Measurements from ENCODE around the gene WDR7. TPM values are rescaled to one million over a fixed set of nuclear protein-coding genes. Genes with fewer than 3 reads are reported as not detected.

Gene WDR7
- total and polyA plus RNA-seq, 2 of the 4 experiments (the other 2 are of a cell fraction) = 3.7 to 23.3 TPM

- Histone ChIP-seq H3K4me3 (ENCODE audit: insufficient read depth, low read depth, low read length) (no peak overlapping the region), H3K56ac (ENCODE audit: extremely low read depth, insufficient read depth, low read length) (no peak overlapping the region), H3K14ac (replicated peaks; ENCODE audit: low read depth, low read length) (no peak overlapping the region), H3K9me3 (ENCODE audit: control insufficient read depth, insufficient read depth, low read length) (no peaks in the 10 kb centered on the region), H3K79me1 (ENCODE audit: low read depth in 1 of 2, low read length in 2 of 2) (no peaks in the 10 kb centered on the region), H4K8ac (ENCODE audit: low read depth in 2 of 2, low read length in 2 of 2) (no peak overlapping the region), H2BK20ac (ENCODE audit: low read depth, low read length) (no peak overlapping the region), H3K9ac (ENCODE audit: low read depth, low read length) (no peak overlapping the region), H3K23ac (ENCODE audit: low read depth, low read length) (no peak overlapping the region), H2BK120ac (ENCODE audit: low read depth, low read length) (no peak overlapping the region), H3K36me3 (ENCODE audit: control insufficient read depth, insufficient read depth, low read length) (no peaks in the 10 kb centered on the region), H2BK15ac (ENCODE audit: low read depth, low read length) (no peak overlapping the region), H4K91ac (ENCODE audit: insufficient read depth, low read depth, low read length) (no peak overlapping the region), H3K27me3 (ENCODE audit: control insufficient read depth, insufficient read depth, low read length) (peaks cover 4% of the 10 kb centered on the region), H4K5ac (ENCODE audit: low read depth, low read length) (no peak overlapping the region), H3K4me2 (ENCODE audit: low read depth, low read length) (no peak overlapping the region), H2AK9ac (replicated peaks; ENCODE audit: low read depth, low read length, poor library complexity) (no peak overlapping the region), H2BK5ac (ENCODE audit: low read depth, low read length, poor library complexity, severe bottlenecking) (no peak overlapping the region), H3K18ac (ENCODE audit: low read depth, low read length) (no peak overlapping the region), H4K20me1 (ENCODE audit: insufficient read depth, low read length) (no peaks in the 10 kb centered on the region), H3K9me1 (ENCODE audit: insufficient read depth, low read length) (no peaks in the 10 kb centered on the region), H2AFZ (replicated peaks; ENCODE audit: low read length, poor library complexity) (peak overlapping the region; percentile 65), H3K27ac (ENCODE audit: insufficient read depth, low read length) (no peak overlapping the region), H2AK5ac (ENCODE audit: low read depth, low read length) (no peak overlapping the region), H3K4ac (ENCODE audit: low read depth, low read length) (no peak overlapping the region), H3K4me1 (ENCODE audit: control insufficient read depth, insufficient read depth, low read length) (no peaks in the 10 kb centered on the region)
- intact Hi-C loops (cut with micrococcal nuclease) (no loop called here), in situ Hi-C loops (cut with MboI; ENCODE audit: low sequenced_read_pairs) (no loop called here), dilution Hi-C loops (cut with HindIII; ENCODE audit: low sequenced_read_pairs, unreplicated experiment) (no loop called here)
- ChIA-PET CTCF (no interaction called here), POLR2A (ENCODE audit: unreplicated experiment) (no interaction called here)
- BruUV-seq (replicated peaks) = no TSS peak
- TF ChIP-seq MAZ (IDR thresholded peaks at IDR 0.05; ENCODE audit: borderline replicate concordance, low read depth, low read length) (no peak), SMC3 (IDR thresholded peaks at IDR 0.05; ENCODE audit: low read depth, low read length) (no peak), CHD1 (IDR thresholded peaks at IDR 0.05; ENCODE audit: low read depth, low read length) (no peak)
- WGBS, 2 experiments (ENCODE audit: extremely low coverage in 2 of 2, insufficient read length in 1 of 2) = 20% methylated on average over 1 of the region's 9 CpGs; no CpG with 5 or more reads in 1 of the 2 experiments
- ATAC-seq (ENCODE audit: low read depth) (no peak), DNase-seq (no peak)
Measured at GRCh38 chr18:57048859-57049258, 397.7 kb downstream of the WDR7 start.
